Hypothalamus (tissue), 51 donors: Measurements from ENCODE around the gene PCBP3.
"Not testable (repeated sequence)": the region's sequence is repeated elsewhere in the genome, so short reads cannot be mapped to it uniquely, and the experiment has no call there.

Source experiments
- DNase-seq, 51 donors: peaks; one replicate each; lab custom pipeline; 2025; lab: John Stamatoyannopoulos, UW

The PCBP3 gene

GRCh38 chr21:45801989-45802388, 158.5 kb downstream of the PCBP3 start:
- no peak for DNase-seq

- no peak for DNase-seq
Observed at GRCh38 chr21:45802425-45802824, 158.9 kb downstream of the PCBP3 start.

GRCh38 chr21:45802956-45803617, 159.6 kb downstream of the PCBP3 start:
- no peak for DNase-seq

- DNase-seq, result no peak
Observed at GRCh38 chr21:45803618-45804340, 160.3 kb downstream of the PCBP3 start.

GRCh38 chr21:45804809-45805313, 161.3 kb downstream of the PCBP3 start:
- DNase-seq, result no peak

- no peak for DNase-seq
Observed at GRCh38 chr21:45805321-45805720, 161.8 kb downstream of the PCBP3 start.

GRCh38 chr21:45806042-45806441, 162.5 kb downstream of the PCBP3 start:
- DNase-seq, result no peak

- DNase-seq, result not testable (repeated sequence)
Observed at GRCh38 chr21:45808663-45809062, 165.1 kb downstream of the PCBP3 start.

GRCh38 chr21:45809421-45809820, 165.9 kb downstream of the PCBP3 start:
- no peak for DNase-seq

- DNase-seq, result no peak
Observed at GRCh38 chr21:45811136-45811535, 167.6 kb downstream of the PCBP3 start.

- DNase-seq, result not testable (repeated sequence)
Observed at GRCh38 chr21:45814210-45814940, 170.8 kb downstream of the PCBP3 start.

GRCh38 chr21:45815781-45816180, 172.3 kb downstream of the PCBP3 start:
- not testable (repeated sequence) for DNase-seq

- no peak for DNase-seq
Observed at GRCh38 chr21:45816794-45817193, 173.3 kb downstream of the PCBP3 start.

- DNase-seq, result no peak
Observed at GRCh38 chr21:45817345-45817744, 173.8 kb downstream of the PCBP3 start.

GRCh38 chr21:45818276-45818903, 174.9 kb downstream of the PCBP3 start:
- DNase-seq, result no peak

- peak in 1 of 51 donors; percentile 25 for DNase-seq
Observed at GRCh38 chr21:45818904-45819285, 175.4 kb downstream of the PCBP3 start.

- DNase-seq, result no peak
Observed at GRCh38 chr21:45819478-45820170, 176.1 kb downstream of the PCBP3 start.

GRCh38 chr21:45820171-45821091, 176.9 kb downstream of the PCBP3 start:
- peak in 45 of 51 donors; percentile 20 to 84 (median 62) for DNase-seq

GRCh38 chr21:45821315-45821962, 177.9 kb downstream of the PCBP3 start:
- DNase-seq, result no peak
